WTC11 (cell line): ENCODE measurements around the gene XIAP. TPM values are rescaled to one million over a fixed set of nuclear protein-coding genes. Genes with fewer than 3 reads are reported as not detected.

Experiments used
- ATAC-seq: fragments of 200-7000 bp; cut with Tn5 transposase; 2 replicates; pipeline ENCODE4 v1.10.0; 2021; ENCODE audit warnings: mild to moderate bottlenecking, moderate library complexity
- CTCF ChIA-PET: fragments of 300-600 bp; sonication (Branson Sonifier 250); formaldehyde crosslinking; loops from one replicate; lab custom pipeline; 2021; ENCODE audit warnings: antibody characterized with exemption; lab: Charles Lee
- POLR2A ChIA-PET: fragments of 350-600 bp; sonication (Branson Sonifier 250); formaldehyde crosslinking; loops from one replicate; lab custom pipeline; 2021; ENCODE audit warnings: antibody characterized with exemption; lab: Charles Lee
- DNase-seq: peaks from one replicate; pipeline ENCODE4 v3.0.0; 2021; ENCODE audit warnings: low spot score
- H3K27ac Mint-ChIP-seq: 2 replicates; pipeline ENCODE4 v1.8.0; 2021; ENCODE audit warnings: mixed read lengths
- H3K27me3 Mint-ChIP-seq: 2 replicates; pipeline ENCODE4 v1.8.0; 2021; ENCODE audit warnings: low read depth, mild to moderate bottlenecking, moderate library complexity, mixed read lengths
- H3K36me3 Mint-ChIP-seq: 2 replicates; pipeline ENCODE4 v1.8.0; 2021; ENCODE audit warnings: mixed read lengths
- H3K4me1 Mint-ChIP-seq: 2 replicates; pipeline ENCODE4 v1.8.0; 2022; ENCODE audit warnings: mixed read lengths
- H3K4me3 Mint-ChIP-seq: 2 replicates; pipeline ENCODE4 v1.8.0; 2021; ENCODE audit warnings: mild to moderate bottlenecking, moderate library complexity, mixed read lengths
- H3K9me3 Mint-ChIP-seq: 2 replicates; pipeline ENCODE4 v1.8.0; 2021; ENCODE audit warnings: mixed read lengths
- E2F4 ChIP-seq: sonication (generic); formaldehyde crosslinking; IDR thresholded peaks from 2 replicates; pipeline ENCODE4 v1.8.1; 2022; ENCODE audit warnings: low read depth, mild to moderate bottlenecking, moderate library complexity, missing genetic modification reagents, borderline replicate concordance
- GABPB1 ChIP-seq: sonication (generic); formaldehyde crosslinking; IDR thresholded peaks from 2 replicates; pipeline ENCODE4 v1.8.1; 2023; ENCODE audit warnings: mild to moderate bottlenecking, missing genetic modification reagents
- KAT7 ChIP-seq: sonication (generic); formaldehyde crosslinking; IDR thresholded peaks from 2 replicates; pipeline ENCODE4 v1.8.1; 2023; ENCODE audit warnings: missing genetic modification reagents, mild to moderate bottlenecking, borderline replicate concordance
- MXD4 ChIP-seq: fragments of 250-450 bp; sonication (Bioruptor Pico); IDR thresholded peaks from 2 replicates; pipeline ENCODE4 v1.8.0; 2021; ENCODE audit warnings: mild to moderate bottlenecking, moderate library complexity, borderline replicate concordance
- NFATC4 ChIP-seq: fragments of 250-450 bp; sonication (Bioruptor Pico); IDR thresholded peaks from 2 replicates; pipeline ENCODE4 v1.9.0; 2021; ENCODE audit warnings: mild to moderate bottlenecking
- NR1H2 ChIP-seq: sonication (generic); formaldehyde crosslinking; IDR thresholded peaks from 2 replicates; pipeline ENCODE4 v1.9.0; 2021; ENCODE audit warnings: mild to moderate bottlenecking, moderate library complexity, missing genetic modification reagents
- NR3C1 ChIP-seq: sonication (generic); formaldehyde crosslinking; conservative IDR thresholded peaks from 2 replicates; pipeline ENCODE4 v1.8.1; 2023; ENCODE audit warnings: low read depth, mild to moderate bottlenecking, missing genetic modification reagents
- RELA ChIP-seq: sonication (generic); formaldehyde crosslinking; IDR thresholded peaks from 2 replicates; pipeline ENCODE4 v1.8.1; 2022; ENCODE audit warnings: missing genetic modification reagents, mild to moderate bottlenecking, borderline replicate concordance
- RORB ChIP-seq: fragments of 250-450 bp; sonication (Bioruptor Pico); IDR thresholded peaks from 2 replicates; pipeline ENCODE4 v1.9.0; 2021; ENCODE audit warnings: mild to moderate bottlenecking
- TCF7 ChIP-seq: sonication (generic); formaldehyde crosslinking; IDR thresholded peaks from 2 replicates; pipeline ENCODE4 v1.8.0; 2022; ENCODE audit warnings: mild to moderate bottlenecking, low read depth, missing genetic modification reagents, moderate library complexity
- ZNF317 ChIP-seq: sonication (generic); formaldehyde crosslinking; IDR thresholded peaks from 2 replicates; pipeline ENCODE4 v1.8.1; 2023; ENCODE audit warnings: low read depth, mild to moderate bottlenecking, moderate library complexity, missing genetic modification reagents, borderline replicate concordance
- ZNF423 ChIP-seq: fragments of 250-450 bp; sonication (Bioruptor Pico); IDR thresholded peaks from 2 replicates; pipeline ENCODE4 v2.1.2; 2022; ENCODE audit warnings: mild to moderate bottlenecking, moderate library complexity
- ZNF532 ChIP-seq: fragments of 250-450 bp; sonication (Bioruptor Pico); IDR thresholded peaks from 2 replicates; pipeline ENCODE4 v1.9.0; 2021; ENCODE audit warnings: mild to moderate bottlenecking, borderline replicate concordance
- total RNA-seq: library from RNA; stranded (reverse); gene quantifications from 3 replicates; pipeline ENCODE4 v1.2.3, GENCODE V29; 2021
- TF ChIP-seq, protein P1 (sequence below): sonication (generic); formaldehyde crosslinking; IDR thresholded peaks from 2 replicates; pipeline ENCODE4 v1.8.0; 2022; ENCODE audit warnings: missing genetic modification reagents
- TF ChIP-seq, protein P2 (sequence below): sonication (generic); formaldehyde crosslinking; IDR thresholded peaks from 2 replicates; pipeline ENCODE4 v1.8.0; 2022; ENCODE audit warnings: mild to moderate bottlenecking, missing genetic modification reagents
- TF ChIP-seq, protein P3 (sequence below): sonication (generic); formaldehyde crosslinking; IDR thresholded peaks from 2 replicates; pipeline ENCODE4 v1.8.1; 2023; ENCODE audit warnings: mild to moderate bottlenecking, missing genetic modification reagents, borderline replicate concordance

XIAP gene
- total RNA-seq, 1 experiment from 2014 or later: 40.7 TPM

- no peak for TF ChIP-seq ZNF317
- TF ChIP-seq, protein P1, sequence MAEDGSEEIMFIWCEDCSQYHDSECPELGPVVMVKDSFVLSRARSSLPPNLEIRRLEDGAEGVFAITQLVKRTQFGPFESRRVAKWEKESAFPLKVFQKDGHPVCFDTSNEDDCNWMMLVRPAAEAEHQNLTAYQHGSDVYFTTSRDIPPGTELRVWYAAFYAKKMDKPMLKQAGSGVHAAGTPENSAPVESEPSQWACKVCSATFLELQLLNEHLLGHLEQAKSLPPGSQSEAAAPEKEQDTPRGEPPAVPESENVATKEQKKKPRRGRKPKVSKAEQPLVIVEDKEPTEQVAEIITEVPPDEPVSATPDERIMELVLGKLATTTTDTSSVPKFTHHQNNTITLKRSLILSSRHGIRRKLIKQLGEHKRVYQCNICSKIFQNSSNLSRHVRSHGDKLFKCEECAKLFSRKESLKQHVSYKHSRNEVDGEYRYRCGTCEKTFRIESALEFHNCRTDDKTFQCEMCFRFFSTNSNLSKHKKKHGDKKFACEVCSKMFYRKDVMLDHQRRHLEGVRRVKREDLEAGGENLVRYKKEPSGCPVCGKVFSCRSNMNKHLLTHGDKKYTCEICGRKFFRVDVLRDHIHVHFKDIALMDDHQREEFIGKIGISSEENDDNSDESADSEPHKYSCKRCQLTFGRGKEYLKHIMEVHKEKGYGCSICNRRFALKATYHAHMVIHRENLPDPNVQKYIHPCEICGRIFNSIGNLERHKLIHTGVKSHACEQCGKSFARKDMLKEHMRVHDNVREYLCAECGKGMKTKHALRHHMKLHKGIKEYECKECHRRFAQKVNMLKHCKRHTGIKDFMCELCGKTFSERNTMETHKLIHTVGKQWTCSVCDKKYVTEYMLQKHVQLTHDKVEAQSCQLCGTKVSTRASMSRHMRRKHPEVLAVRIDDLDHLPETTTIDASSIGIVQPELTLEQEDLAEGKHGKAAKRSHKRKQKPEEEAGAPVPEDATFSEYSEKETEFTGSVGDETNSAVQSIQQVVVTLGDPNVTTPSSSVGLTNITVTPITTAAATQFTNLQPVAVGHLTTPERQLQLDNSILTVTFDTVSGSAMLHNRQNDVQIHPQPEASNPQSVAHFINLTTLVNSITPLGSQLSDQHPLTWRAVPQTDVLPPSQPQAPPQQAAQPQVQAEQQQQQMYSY: no peak
- no peak for TF ChIP-seq ZNF423 (CRISPR knock-in tag)
- TF ChIP-seq RELA (CRISPR knock-in tag): no peak
- TF ChIP-seq, all 79 proteins: peak for 0
Measured at GRCh38 chrX:123876844-123877243, 17.0 kb downstream of the XIAP start (continued).

DNA sequence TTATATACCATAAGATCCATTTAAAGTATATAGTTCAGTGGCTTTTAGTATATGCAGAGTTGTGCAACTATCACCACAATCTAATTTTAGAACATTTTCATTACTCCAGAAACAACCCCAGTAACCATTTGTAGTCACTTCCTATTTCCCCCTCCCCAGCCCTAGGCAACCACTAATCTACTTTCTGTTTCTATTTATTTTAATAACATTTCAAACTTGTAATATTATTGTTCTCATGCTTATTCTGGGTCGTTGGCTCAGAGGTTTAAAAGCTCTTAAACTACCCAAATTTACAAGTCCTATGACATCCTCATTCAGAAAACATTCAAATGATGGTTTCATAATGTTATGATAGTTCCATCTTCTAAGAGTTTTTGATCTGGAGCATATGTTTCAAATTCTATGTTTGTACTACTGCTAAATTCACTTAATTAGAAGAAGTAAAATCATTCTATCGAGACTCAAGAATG, 18.4 kb downstream of the XIAP start:
- Mint-ChIP-seq H3K36me3 (0 out of 2 replicates have a peak, but pooled peaks cover 2% of the 10 kb centered on the region), H3K4me1 (no peaks in the 10 kb centered on the region; the same call in 1 of the 2 replicates), H3K27me3 (no peaks in the 10 kb centered on the region), H3K27ac (no peak overlapping the region), H3K4me3 (no peak overlapping the region), H3K9me3 (no peaks in the 10 kb centered on the region)
- ATAC-seq (no peak), DNase-seq (no peak)
- POLR2A ChIA-PET: no interaction called here
- CTCF ChIA-PET: interaction anchor here (1.0 kb wide), 1 partner anchor 45 kb away, joined by 5 read pairs; no protein-coding TSS in a partner anchor
- no peak for TF ChIP-seq RORB (CRISPR knock-in tag)
- TF ChIP-seq, protein P2, sequence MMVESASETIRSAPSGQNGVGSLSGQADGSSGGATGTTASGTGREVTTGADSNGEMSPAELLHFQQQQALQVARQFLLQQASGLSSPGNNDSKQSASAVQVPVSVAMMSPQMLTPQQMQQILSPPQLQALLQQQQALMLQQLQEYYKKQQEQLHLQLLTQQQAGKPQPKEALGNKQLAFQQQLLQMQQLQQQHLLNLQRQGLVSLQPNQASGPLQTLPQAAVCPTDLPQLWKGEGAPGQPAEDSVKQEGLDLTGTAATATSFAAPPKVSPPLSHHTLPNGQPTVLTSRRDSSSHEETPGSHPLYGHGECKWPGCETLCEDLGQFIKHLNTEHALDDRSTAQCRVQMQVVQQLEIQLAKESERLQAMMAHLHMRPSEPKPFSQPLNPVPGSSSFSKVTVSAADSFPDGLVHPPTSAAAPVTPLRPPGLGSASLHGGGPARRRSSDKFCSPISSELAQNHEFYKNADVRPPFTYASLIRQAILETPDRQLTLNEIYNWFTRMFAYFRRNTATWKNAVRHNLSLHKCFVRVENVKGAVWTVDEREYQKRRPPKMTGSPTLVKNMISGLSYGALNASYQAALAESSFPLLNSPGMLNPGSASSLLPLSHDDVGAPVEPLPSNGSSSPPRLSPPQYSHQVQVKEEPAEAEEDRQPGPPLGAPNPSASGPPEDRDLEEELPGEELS (CRISPR knock-in tag): no peak
- TF ChIP-seq KAT7 (CRISPR knock-in tag): no peak
- no peak for TF ChIP-seq NR1H2 (CRISPR knock-in tag)
- no peak for TF ChIP-seq NFATC4 (CRISPR knock-in tag)
- TF ChIP-seq NR3C1 (CRISPR knock-in tag): no peak
- no peak for TF ChIP-seq MXD4 (CRISPR knock-in tag)
- TF ChIP-seq TCF7 (CRISPR knock-in tag): no peak
- no peak for TF ChIP-seq ZNF317
- no peak for TF ChIP-seq ZNF532 (CRISPR knock-in tag)
- TF ChIP-seq GABPB1 (CRISPR knock-in tag): no peak
- TF ChIP-seq, protein P3, sequence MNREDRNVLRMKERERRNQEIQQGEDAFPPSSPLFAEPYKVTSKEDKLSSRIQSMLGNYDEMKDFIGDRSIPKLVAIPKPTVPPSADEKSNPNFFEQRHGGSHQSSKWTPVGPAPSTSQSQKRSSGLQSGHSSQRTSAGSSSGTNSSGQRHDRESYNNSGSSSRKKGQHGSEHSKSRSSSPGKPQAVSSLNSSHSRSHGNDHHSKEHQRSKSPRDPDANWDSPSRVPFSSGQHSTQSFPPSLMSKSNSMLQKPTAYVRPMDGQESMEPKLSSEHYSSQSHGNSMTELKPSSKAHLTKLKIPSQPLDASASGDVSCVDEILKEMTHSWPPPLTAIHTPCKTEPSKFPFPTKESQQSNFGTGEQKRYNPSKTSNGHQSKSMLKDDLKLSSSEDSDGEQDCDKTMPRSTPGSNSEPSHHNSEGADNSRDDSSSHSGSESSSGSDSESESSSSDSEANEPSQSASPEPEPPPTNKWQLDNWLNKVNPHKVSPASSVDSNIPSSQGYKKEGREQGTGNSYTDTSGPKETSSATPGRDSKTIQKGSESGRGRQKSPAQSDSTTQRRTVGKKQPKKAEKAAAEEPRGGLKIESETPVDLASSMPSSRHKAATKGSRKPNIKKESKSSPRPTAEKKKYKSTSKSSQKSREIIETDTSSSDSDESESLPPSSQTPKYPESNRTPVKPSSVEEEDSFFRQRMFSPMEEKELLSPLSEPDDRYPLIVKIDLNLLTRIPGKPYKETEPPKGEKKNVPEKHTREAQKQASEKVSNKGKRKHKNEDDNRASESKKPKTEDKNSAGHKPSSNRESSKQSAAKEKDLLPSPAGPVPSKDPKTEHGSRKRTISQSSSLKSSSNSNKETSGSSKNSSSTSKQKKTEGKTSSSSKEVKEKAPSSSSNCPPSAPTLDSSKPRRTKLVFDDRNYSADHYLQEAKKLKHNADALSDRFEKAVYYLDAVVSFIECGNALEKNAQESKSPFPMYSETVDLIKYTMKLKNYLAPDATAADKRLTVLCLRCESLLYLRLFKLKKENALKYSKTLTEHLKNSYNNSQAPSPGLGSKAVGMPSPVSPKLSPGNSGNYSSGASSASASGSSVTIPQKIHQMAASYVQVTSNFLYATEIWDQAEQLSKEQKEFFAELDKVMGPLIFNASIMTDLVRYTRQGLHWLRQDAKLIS (CRISPR knock-in tag): no peak
- TF ChIP-seq E2F4 (CRISPR knock-in tag): no peak
